ENCODE data around the gene SYCE3.

GRCh38 chr22:50586416-50586815, 23.7 kb upstream of the SYCE3 start:
- TF ChIP-seq CTCF (IDR thresholded peaks at IDR 0.05) (no peak), ZFX (IDR thresholded peaks at IDR 0.05; ENCODE audit: borderline replicate concordance) (no peak)
